Measurements from ENCODE around the gene PDF.

GRCh38 chr16:69319826-69320739 lies 10.3 kb downstream of the PDF start:
- TF ChIP-seq, protein P1, sequence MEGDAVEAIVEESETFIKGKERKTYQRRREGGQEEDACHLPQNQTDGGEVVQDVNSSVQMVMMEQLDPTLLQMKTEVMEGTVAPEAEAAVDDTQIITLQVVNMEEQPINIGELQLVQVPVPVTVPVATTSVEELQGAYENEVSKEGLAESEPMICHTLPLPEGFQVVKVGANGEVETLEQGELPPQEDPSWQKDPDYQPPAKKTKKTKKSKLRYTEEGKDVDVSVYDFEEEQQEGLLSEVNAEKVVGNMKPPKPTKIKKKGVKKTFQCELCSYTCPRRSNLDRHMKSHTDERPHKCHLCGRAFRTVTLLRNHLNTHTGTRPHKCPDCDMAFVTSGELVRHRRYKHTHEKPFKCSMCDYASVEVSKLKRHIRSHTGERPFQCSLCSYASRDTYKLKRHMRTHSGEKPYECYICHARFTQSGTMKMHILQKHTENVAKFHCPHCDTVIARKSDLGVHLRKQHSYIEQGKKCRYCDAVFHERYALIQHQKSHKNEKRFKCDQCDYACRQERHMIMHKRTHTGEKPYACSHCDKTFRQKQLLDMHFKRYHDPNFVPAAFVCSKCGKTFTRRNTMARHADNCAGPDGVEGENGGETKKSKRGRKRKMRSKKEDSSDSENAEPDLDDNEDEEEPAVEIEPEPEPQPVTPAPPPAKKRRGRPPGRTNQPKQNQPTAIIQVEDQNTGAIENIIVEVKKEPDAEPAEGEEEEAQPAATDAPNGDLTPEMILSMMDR (IDR thresholded peaks at IDR 0.05): no peak
- no peak for TF ChIP-seq POLR2A (IDR thresholded peaks at IDR 0.05)
